Mucosa of descending colon (tissue), 3 donors: Measurements from ENCODE around the gene SYNE2. TPM values are rescaled to one million over a fixed set of nuclear protein-coding genes. Genes with fewer than 3 reads are reported as not detected.
A peak's percentile ranks its signal among the peaks of the same experiment; 100 is the strongest.

Experiments used
- ATAC-seq: fragments of 200-7000 bp; cut with Tn5 transposase; one replicate; pipeline ENCODE4 v1.9.1; 2020; ENCODE audit warnings: mild to moderate bottlenecking, moderate library complexity
- DNase-seq, 3 donors: peaks; one replicate each; pipeline ENCODE4 v3.0.0-alpha.2; 2020
- H3K36me3 ChIP-seq: fragments of 200-600 bp; one replicate; pipeline ENCODE4 v1.8.0; 2021; ENCODE audit warnings: low read depth, mild to moderate bottlenecking
- H3K4me1 ChIP-seq: fragments of 200-600 bp; one replicate; pipeline ENCODE4 v1.8.0; 2021; ENCODE audit warnings: low read depth, mild to moderate bottlenecking
- H3K4me3 ChIP-seq: fragments of 200-600 bp; one replicate; pipeline ENCODE4 v1.8.0; 2021; ENCODE audit warnings: mild to moderate bottlenecking
- H3K9me3 ChIP-seq: fragments of 200-600 bp; one replicate; pipeline ENCODE4 v1.8.0; 2021; ENCODE audit warnings: mild to moderate bottlenecking
- CTCF ChIP-seq: fragments of 200-600 bp; IDR thresholded peaks from one replicate; pipeline ENCODE4 v1.8.0; 2022; ENCODE audit warnings: antibody characterized with exemption, mild to moderate bottlenecking
- intact Hi-C, 2 donors: fragments of 100-400 bp; cut with DNase I in 1 of 2; cut with micrococcal nuclease in 1 of 2; formaldehyde crosslinking; loops; one replicate each; pipeline versions ENCODE4 v1.11.0 to v1.11.1; 2022; cut with DNase I, micrococcal nuclease
- total RNA-seq, 3 donors: library from RNA; stranded (reverse); fragmentation: NEBNext Ultra II Directional in 2 of 3; extraction: Animal tissue kit (Norgen Biotek cat#: 25700) in 2 of 3; gene quantifications; one replicate each; pipeline versions ENCODE4 v1.2.1 to v1.2.4, GENCODE V29; 2021 to 2023
- donor health status: DM: no; HTN: no; CAD: no; lungs with moderate emphysema.
- donor health status: DM: no; HTN: no; CAD: no.
- donor health status: DM: no; HTN: yes; CAD: no.

SYNE2 gene
- total RNA-seq, 3 donors from 2014 or later = 104 to 215 (median 174) TPM

DNA sequence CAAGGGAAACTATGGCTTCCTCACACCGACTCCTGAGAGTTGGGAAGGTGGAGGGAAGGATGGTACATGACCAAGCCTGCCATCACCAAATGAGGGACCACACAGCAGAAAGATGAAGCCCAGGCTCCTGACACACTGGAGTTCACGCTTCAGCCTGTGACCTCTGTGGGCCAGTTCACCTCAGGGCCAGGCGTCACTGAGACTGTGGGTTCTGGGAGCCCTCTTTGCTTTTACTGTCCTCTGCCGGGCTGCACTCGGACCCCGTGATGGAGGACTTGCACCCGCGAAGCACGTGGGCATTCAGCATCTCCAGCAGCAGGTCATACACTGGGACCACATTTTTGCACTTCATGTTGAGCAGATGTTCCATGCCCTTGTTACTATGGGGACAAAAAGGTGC lies 380.1 kb downstream of the SYNE2 start:
- intact Hi-C loops = no loop called here
- DNase-seq (no peak), ATAC-seq (no peak)
- H3K36me3 ChIP-seq = no peaks in the 10 kb centered on the region
- no peak overlapping the region for H3K4me3 ChIP-seq
- H3K4me1 ChIP-seq = no peaks in the 10 kb centered on the region
- no peaks in the 10 kb centered on the region for H3K9me3 ChIP-seq
- no peak for TF ChIP-seq CTCF

GRCh38 chr14:64233531-64234190 lies 380.9 kb downstream of the SYNE2 start:
- intact Hi-C loops = no loop called here
- no peak for TF ChIP-seq CTCF
- H3K4me1 ChIP-seq = no peaks in the 10 kb centered on the region

GRCh38 chr14:64234877-64235651 lies 382.3 kb downstream of the SYNE2 start:
- DNase-seq = peak in 1 of 3 donors; percentile 62
- Histone ChIP-seq H3K4me3 (no peak overlapping the region), H3K36me3 (no peaks in the 10 kb centered on the region), H3K9me3 (no peaks in the 10 kb centered on the region), H3K4me1 (no peaks in the 10 kb centered on the region)
- intact Hi-C loops = no loop called here
- TF ChIP-seq CTCF = no peak
- peak; percentile 28 for ATAC-seq

More at GRCh38 chr14:64233531-64234190, 380.9 kb downstream of the SYNE2 start:
- H3K9me3 ChIP-seq = no peaks in the 10 kb centered on the region
- no peak for ATAC-seq
- DNase-seq = no peak
- no peak overlapping the region for H3K4me3 ChIP-seq
- H3K36me3 ChIP-seq = no peaks in the 10 kb centered on the region

GRCh38 chr14:64235652-64236640 lies 383.1 kb downstream of the SYNE2 start:
- TF ChIP-seq CTCF = no peak
- H3K4me1 ChIP-seq = no peaks in the 10 kb centered on the region
- H3K36me3 ChIP-seq = no peaks in the 10 kb centered on the region
- ATAC-seq (peak; percentile 69), DNase-seq (peak in 1 of 3 donors; percentile 65)
- H3K9me3 ChIP-seq = no peaks in the 10 kb centered on the region
- H3K4me3 ChIP-seq = no peak overlapping the region
- intact Hi-C loops = no loop called here

DNA sequence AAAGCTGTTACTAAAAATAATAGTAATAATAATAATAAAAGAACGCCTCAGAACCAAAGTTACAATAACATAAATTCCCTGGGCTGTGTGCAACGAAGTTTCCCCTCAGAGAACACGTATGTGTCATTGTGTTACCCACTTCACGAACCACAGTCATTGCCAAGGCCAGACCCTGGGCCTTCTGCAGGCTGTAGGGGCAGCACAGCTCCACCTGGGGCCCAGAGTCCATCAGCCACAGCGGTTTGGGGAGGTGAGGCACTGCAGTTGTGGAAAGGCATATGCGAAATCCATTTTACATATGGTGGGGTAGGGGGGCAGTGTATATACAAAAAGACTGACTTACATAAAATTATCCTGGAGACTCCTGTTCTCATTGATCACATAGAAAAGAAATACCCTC lies 385.2 kb downstream of the SYNE2 start:
- Histone ChIP-seq H3K9me3 (no peaks in the 10 kb centered on the region), H3K4me1 (no peaks in the 10 kb centered on the region), H3K36me3 (no peaks in the 10 kb centered on the region), H3K4me3 (no peak overlapping the region)
- intact Hi-C loops = no loop called here
- DNase-seq = no peak
- TF ChIP-seq CTCF = no peak
- ATAC-seq = no peak
